H1 (cell line): ENCODE results near the gene DGKI. TPM values are rescaled to one million over a fixed set of nuclear protein-coding genes. Genes with fewer than 3 reads are reported as not detected.

Experiments used
- CTCF ChIA-PET: fragments of 300-600 bp; sonication (Branson Sonifier 250); formaldehyde crosslinking; loops from one replicate; lab custom pipeline; 2021; ENCODE audit not compliant: partially characterized antibody; lab: Charles Lee
- POLR2A ChIA-PET: fragments of 300-600 bp; sonication (Branson Sonifier 250); formaldehyde crosslinking; loops from one replicate; lab custom pipeline; 2021; ENCODE audit warnings: inconsistent platforms; ENCODE audit not compliant: partially characterized antibody; lab: Charles Lee
- DNase-seq, 2 experiments: peaks; one replicate each; pipeline versions ENCODE4 v3.0.0 to v3.0.0-alpha.2; 2010 to 2022; ENCODE audit warnings: low spot score in 2 of 2, low read depth in 1 of 2, mixed read lengths in 1 of 2
- FAIRE-seq: peaks from 2 replicates; lab custom pipeline; 2011; peaks lifted over from hg19 to GRCh38; lab: Jason Lieb, UNC
- H2AFZ ChIP-seq: 2 replicates; pipeline ENCODE4 v1.8.1; 2012; ENCODE audit warnings: low read length, inconsistent platforms
- H2AK5ac ChIP-seq: 2 replicates; pipeline ENCODE4 v1.6.1; 2013; ENCODE audit warnings: low read depth, low read length
- H2BK120ac ChIP-seq: replicated peaks from 2 replicates; pipeline ENCODE3; 2013; ENCODE audit warnings: low read depth, low read length, inconsistent platforms
- H2BK12ac ChIP-seq: 2 replicates; pipeline ENCODE4 v1.6.1; 2013; ENCODE audit warnings: low read depth, low read length
- H2BK15ac ChIP-seq: 2 replicates; pipeline ENCODE4 v1.6.1; 2013; ENCODE audit warnings: low read length
- H2BK20ac ChIP-seq: 2 replicates; pipeline ENCODE4 v1.6.1; 2013; ENCODE audit warnings: low read length
- H2BK5ac ChIP-seq: 2 replicates; pipeline ENCODE4 v1.6.1; 2013; ENCODE audit warnings: low read depth, low read length
- H3K14ac ChIP-seq: 2 replicates; pipeline ENCODE4 v1.6.1; 2013; ENCODE audit warnings: inconsistent platforms; ENCODE audit not compliant: insufficient read length
- H3K18ac ChIP-seq: 2 replicates; pipeline ENCODE4 v1.6.1; 2013; ENCODE audit warnings: low read length; ENCODE audit errors: extremely low read depth
- H3K23ac ChIP-seq: 2 replicates; pipeline ENCODE4 v1.6.1; 2013; ENCODE audit warnings: inconsistent platforms; ENCODE audit not compliant: insufficient read length
- H3K23me2 ChIP-seq: 2 replicates; pipeline ENCODE4 v1.6.1; 2013; ENCODE audit warnings: low read depth, low read length
- H3K27ac ChIP-seq: 2 replicates; pipeline ENCODE4 v1.6.1; 2011; ENCODE audit warnings: low read depth, low read length, inconsistent platforms
- H3K27me3 ChIP-seq, 4 experiments: replicated peaks in 1 of 4; 1 replicate in 1 of 4; 2 replicates in 3 of 4; pipeline versions ENCODE4 v1.6.1 to v1.8.1; 2011 to 2013; ENCODE audit warnings: low read length in 3 of 4, mild to moderate bottlenecking in 3 of 4, inconsistent platforms in 2 of 4, mixed read lengths in 2 of 4, moderate library complexity in 1 of 4; ENCODE audit not compliant: control insufficient read depth in 3 of 4, insufficient read depth in 3 of 4; ENCODE audit errors: extremely low read depth in 1 of 4
- H3K36me3 ChIP-seq, 4 experiments: 2 replicates each; pipeline versions ENCODE4 v1.6.1 to v1.8.1; 2011 to 2013; ENCODE audit warnings: mild to moderate bottlenecking in 4 of 4, low read length in 3 of 4, moderate library complexity in 2 of 4, control low read depth in 1 of 4, inconsistent platforms in 1 of 4; ENCODE audit not compliant: insufficient read depth in 4 of 4, control insufficient read depth in 2 of 4
- H3K4ac ChIP-seq: replicated peaks from 2 replicates; pipeline ENCODE3; 2013; ENCODE audit warnings: low read length, low read depth, mixed read lengths, inconsistent platforms; ENCODE audit not compliant: insufficient read length
- H3K4me1 ChIP-seq, 4 experiments: replicated peaks in 1 of 4; 1 replicate in 1 of 4; 2 replicates in 3 of 4; pipeline versions ENCODE4 v1.6.1 to v1.8.1; 2011 to 2013; ENCODE audit warnings: low read length in 3 of 4, inconsistent platforms in 2 of 4, mixed read lengths in 1 of 4; ENCODE audit not compliant: insufficient read depth in 4 of 4, control insufficient read depth in 3 of 4
- H3K4me2 ChIP-seq, 2 experiments: 2 replicates each; pipeline versions ENCODE4 v1.6.1 to v1.8.1; 2011 to 2013; ENCODE audit warnings: low read depth in 2 of 2, low read length in 2 of 2, control low read depth in 1 of 2, inconsistent platforms in 1 of 2, mild to moderate bottlenecking in 1 of 2; ENCODE audit not compliant: insufficient read depth in 1 of 2
- H3K4me3 ChIP-seq, 4 experiments: fragments of 200-600, 300-600 bp in 1 of 4; sonication (generic), shearing (Covaris generic), sonication (Bioruptor Twin) in 1 of 4; 2 replicates each; pipeline versions ENCODE4 v1.5.1 to v1.8.1; 2011 to 2016; ENCODE audit warnings: low read length in 4 of 4, low read depth in 3 of 4, control low read depth in 2 of 4, inconsistent platforms in 2 of 4, mild to moderate bottlenecking in 2 of 4, mixed read lengths in 1 of 4, moderate library complexity in 1 of 4; ENCODE audit not compliant: insufficient read depth in 2 of 4; ENCODE audit errors: extremely low read depth in 1 of 4
- H3K56ac ChIP-seq: replicated peaks from 2 replicates; pipeline ENCODE3; 2013; ENCODE audit warnings: low read depth, mild to moderate bottlenecking, mixed read lengths, low read length, inconsistent platforms; ENCODE audit not compliant: insufficient read length
- H3K79me1 ChIP-seq: 2 replicates; pipeline ENCODE4 v1.6.1; 2013; ENCODE audit warnings: low read depth, low read length, control low read depth
- H3K79me2 ChIP-seq, 2 experiments: 2 replicates each; pipeline versions ENCODE4 v1.6.1 to v1.8.1; 2012 to 2013; ENCODE audit warnings: low read length in 2 of 2, mild to moderate bottlenecking in 2 of 2, inconsistent platforms in 1 of 2; ENCODE audit not compliant: insufficient read depth in 2 of 2, control insufficient read depth in 1 of 2
- H3K9ac ChIP-seq, 4 experiments: replicated peaks in 1 of 4; 1 replicate in 1 of 4; 2 replicates in 3 of 4; pipeline versions ENCODE4 v1.6.1 to v1.8.1; 2011 to 2013; ENCODE audit warnings: low read depth in 3 of 4, low read length in 3 of 4, control low read depth in 2 of 4, mild to moderate bottlenecking in 2 of 4, moderate library complexity in 2 of 4, inconsistent platforms in 1 of 4; ENCODE audit errors: extremely low read depth in 1 of 4
- H3K9me3 ChIP-seq, 2 experiments: 2 replicates each; pipeline versions ENCODE4 v1.6.1 to v1.8.1; 2012 to 2013; ENCODE audit warnings: mild to moderate bottlenecking in 2 of 2, moderate library complexity in 2 of 2, control low read depth in 1 of 2, inconsistent platforms in 1 of 2, low read depth in 1 of 2, low read length in 1 of 2, mixed read lengths in 1 of 2; ENCODE audit not compliant: insufficient read depth in 2 of 2
- H4K20me1 ChIP-seq, 2 experiments: replicated peaks in 1 of 2; 2 replicates each; pipeline versions ENCODE3 to v1.8.1; 2011 to 2013; ENCODE audit warnings: inconsistent platforms in 2 of 2, low read length in 2 of 2, mild to moderate bottlenecking in 1 of 2; ENCODE audit not compliant: insufficient read depth in 2 of 2, control insufficient read depth in 1 of 2
- H4K5ac ChIP-seq: 2 replicates; pipeline ENCODE4 v1.6.1; 2013; ENCODE audit warnings: low read length, low read depth, mixed read lengths, inconsistent platforms; ENCODE audit not compliant: insufficient read length
- H4K8ac ChIP-seq: 2 replicates; pipeline ENCODE4 v1.8.0; 2013; ENCODE audit warnings: mild to moderate bottlenecking, moderate library complexity, low read length, inconsistent platforms; ENCODE audit not compliant: insufficient read depth; ENCODE audit errors: extremely low read depth
- H4K91ac ChIP-seq: replicated peaks from 2 replicates; pipeline ENCODE3; 2013; ENCODE audit warnings: low read length, mixed read lengths, inconsistent platforms; ENCODE audit not compliant: insufficient read length
- BCL11A ChIP-seq, 2 experiments: IDR thresholded peaks; one replicate each; pipeline ENCODE4 v1.6.1; 2011; ENCODE audit warnings: low read depth in 2 of 2, low read length in 2 of 2, mild to moderate bottlenecking in 2 of 2
- CBX5 ChIP-seq: fragments of 300-800, 300-1000 bp; sonication (generic); IDR thresholded peaks from 2 replicates; pipeline ENCODE4 v1.7.1; 2016; ENCODE audit warnings: antibody characterized with exemption, low read length, low read depth
- CTBP2 ChIP-seq: IDR thresholded peaks from 2 replicates; pipeline ENCODE4 v1.7.0; 2011; ENCODE audit warnings: borderline replicate concordance, mild to moderate bottlenecking, moderate library complexity, mixed read lengths, low read length; ENCODE audit not compliant: insufficient read depth, insufficient read length
- HDAC6 ChIP-seq: IDR thresholded peaks from one replicate; pipeline ENCODE4 v1.7.1; 2012; ENCODE audit warnings: low read depth, mild to moderate bottlenecking, inconsistent platforms, low read length, moderate library complexity
- KDM1A ChIP-seq: fragments of 200-600, 300-600 bp; sonication (generic); IDR thresholded peaks from 2 replicates; pipeline ENCODE4 v1.7.1; 2016; ENCODE audit warnings: mild to moderate bottlenecking, low read length, borderline replicate concordance
- PHF8 ChIP-seq: fragments of 200-600 bp; sonication (generic); conservative IDR thresholded peaks from 2 replicates; pipeline ENCODE4 v1.7.1; 2012; ENCODE audit warnings: low read depth, mild to moderate bottlenecking, inconsistent platforms, low read length, moderate library complexity
- POU5F1 ChIP-seq: IDR thresholded peaks from 2 replicates; pipeline ENCODE4 v1.6.1; 2011; ENCODE audit warnings: low read depth, mild to moderate bottlenecking, low read length, moderate library complexity
- RXRA ChIP-seq: IDR thresholded peaks from 2 replicates; pipeline ENCODE4 v1.6.1; 2011; ENCODE audit warnings: low read depth, mild to moderate bottlenecking, low read length, moderate library complexity; ENCODE audit not compliant: insufficient read depth
- SIN3A ChIP-seq, 2 experiments: IDR thresholded peaks in 1 of 2; conservative IDR thresholded peaks in 1 of 2; 2 replicates each; pipeline ENCODE4 v1.6.1; 2011 to 2012; ENCODE audit warnings: low read length in 2 of 2, improper control_type of control experiment in 1 of 2, low read depth in 1 of 2, mild to moderate bottlenecking in 1 of 2
- TBP ChIP-seq: IDR thresholded peaks from 2 replicates; pipeline ENCODE4 v1.6.1; 2011; ENCODE audit warnings: low read depth, low read length, improper control_type of control experiment
- USF2 ChIP-seq: IDR thresholded peaks from 2 replicates; pipeline ENCODE4 v1.6.1; 2011; ENCODE audit warnings: low read length, improper control_type of control experiment
- WGBS, 2 experiments: shearing (Covaris generic) in 1 of 2; methylation state at CpG; one replicate each; pipeline versions ENCODE4 v1.1.6 to v1.1.7; 2013 to 2015; ENCODE audit warnings: low lambda C conversion rate in 2 of 2, mixed read lengths in 2 of 2, inconsistent platforms in 1 of 2, low coverage in 1 of 2, missing lambda C conversion rate in 1 of 2; ENCODE audit not compliant: insufficient replicate concordance in 2 of 2, insufficient coverage in 1 of 2, insufficient read length in 1 of 2; ENCODE audit errors: extremely low coverage in 1 of 2, missing lambda C conversion rate in 1 of 2; 5-methylcytosine and 5-hydroxymethylcytosine counted together
- polyA plus RNA-seq, 7 experiments: library from polyadenylated mRNA; depleted of rRNA in 3 of 7; stranded (reverse) in 5 of 7; unstranded in 2 of 7; fragments of >200 nt in 5 of 7; fragments of 200-250 nt in 2 of 7; gene quantifications; 1 replicate in 5 of 7; 2 replicates in 1 of 7; 4 replicates in 1 of 7; pipeline versions ENCODE4 v1.2.1 to v1.2.3, GENCODE V29; 2011 to 2013; ENCODE audit warnings: missing spikeins in 2 of 7, mixed read lengths in 2 of 7
- total RNA-seq: library from RNA; stranded (reverse); fragmentation: NEBNext Ultra II Directional; extraction: Animal tissue kit (Norgen Biotek cat#: 25700); gene quantifications from 2 replicates; pipeline ENCODE4 v1.2.1, GENCODE V29; 2021
- TF ChIP-seq, protein P1 (sequence below): IDR thresholded peaks from 2 replicates; pipeline ENCODE4 v1.6.1; 2012; ENCODE audit warnings: inconsistent platforms

The DGKI gene
- total and polyA plus RNA-seq, 2 of the 8 experiments (the other 6 are each of a cell fraction or from before 2014, with no cell fraction given) = 0.20 to 0.71 TPM

DNA sequence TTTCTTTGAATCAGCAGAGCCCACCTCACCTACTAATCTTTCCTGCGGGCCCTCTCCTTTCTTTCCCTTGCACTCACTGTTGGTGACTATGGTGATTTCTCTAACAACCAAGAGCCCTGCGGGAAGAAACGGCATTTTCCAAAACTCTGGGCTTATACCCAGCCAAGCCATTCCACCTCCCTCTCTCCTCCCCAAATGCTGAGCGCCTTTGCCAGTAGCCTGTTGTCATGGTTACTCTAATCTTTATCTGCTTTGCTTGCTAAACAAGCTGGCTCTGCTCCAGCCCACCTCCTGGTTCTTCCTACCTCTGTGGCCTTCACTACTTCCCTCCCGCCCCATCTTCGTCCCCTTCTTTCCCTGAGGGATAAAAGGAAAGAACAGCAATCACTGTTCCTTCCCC is 86.7 kb downstream of the DGKI start:
- H3K56ac ChIP-seq = no peak overlapping the region
- no peak overlapping the region for H3K23ac ChIP-seq
- H3K79me2 ChIP-seq = no peaks in the 10 kb centered on the region
- H4K5ac ChIP-seq = no peak overlapping the region
- H2BK12ac ChIP-seq = no peak overlapping the region
- H3K4ac ChIP-seq = no peak overlapping the region
- no peaks in the 10 kb centered on the region for H3K36me3 ChIP-seq
- POLR2A ChIA-PET = interaction anchor here (1.4 kb wide), 1 partner anchor 12 kb away, joined by 6 read pairs; no protein-coding TSS in a partner anchor
- H2AFZ ChIP-seq = no peak overlapping the region
- no peak overlapping the region for H2BK5ac ChIP-seq
- H4K8ac ChIP-seq = no peak overlapping the region
- H3K18ac ChIP-seq = no peak overlapping the region
- H4K91ac ChIP-seq = no peak overlapping the region
- H3K27me3 ChIP-seq = no peaks in the 10 kb centered on the region
- no peaks in the 10 kb centered on the region for H3K4me1 ChIP-seq
- H3K79me1 ChIP-seq = no peaks in the 10 kb centered on the region
- no peak for DNase-seq
- H3K4me3 ChIP-seq = no peak overlapping the region
- H3K14ac ChIP-seq = no peak overlapping the region
- no peaks in the 10 kb centered on the region for H4K20me1 ChIP-seq
- no peak overlapping the region for H2BK15ac ChIP-seq
- H3K27ac ChIP-seq = no peak overlapping the region
- H2AK5ac ChIP-seq = no peak overlapping the region
- H3K4me2 ChIP-seq = no peak overlapping the region; a peak in 1 of 4 replicates
- WGBS, 2 experiments = 68% methylated on average over 6 of the region's 6 CpGs; no CpG with 5 or more reads in 1 of the 2 experiments
- no peak overlapping the region for H3K9ac ChIP-seq
- no peak for FAIRE-seq
- no peaks in the 10 kb centered on the region; the same call in 1 of the 2 replicates for H3K23me2 ChIP-seq
- H2BK120ac ChIP-seq = no peak overlapping the region
- CTCF ChIA-PET = interaction anchor here (1.4 to 1.6 kb wide), 2 partner anchors 11 to 12 kb away, joined by 3 to 5 read pairs; no protein-coding TSS in a partner anchor
- no peak overlapping the region; the same call in 1 of the 2 replicates for H2BK20ac ChIP-seq
- H3K9me3 ChIP-seq = no peaks in the 10 kb centered on the region
- no peak for TF ChIP-seq KDM1A
- no peak for TF ChIP-seq CTBP2
- no peak for TF ChIP-seq RXRA
- TF ChIP-seq USF2 = no peak
- TF ChIP-seq PHF8 = no peak
- no peak for TF ChIP-seq BCL11A (IDR thresholded peaks at IDR 0.05; ENCODE audit: low read depth in 2 of 2, low read length in 2 of 2)
- TF ChIP-seq POU5F1 = no peak
- TF ChIP-seq HDAC6 = no peak
- TF ChIP-seq, protein P1, sequence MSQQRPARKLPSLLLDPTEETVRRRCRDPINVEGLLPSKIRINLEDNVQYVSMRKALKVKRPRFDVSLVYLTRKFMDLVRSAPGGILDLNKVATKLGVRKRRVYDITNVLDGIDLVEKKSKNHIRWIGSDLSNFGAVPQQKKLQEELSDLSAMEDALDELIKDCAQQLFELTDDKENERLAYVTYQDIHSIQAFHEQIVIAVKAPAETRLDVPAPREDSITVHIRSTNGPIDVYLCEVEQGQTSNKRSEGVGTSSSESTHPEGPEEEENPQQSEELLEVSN = no peak
- TF ChIP-seq CBX5 = no peak
- no peak for TF ChIP-seq TBP
- no peak for TF ChIP-seq SIN3A (conservative IDR thresholded peaks at IDR 0.05 in 1 of 2, IDR thresholded peaks at IDR 0.05 in 1 of 2; ENCODE audit: low read depth in 1 of 2, low read length in 2 of 2)
